CD14-positive monocyte (primary cell): ENCODE results near the gene FGF6. TPM values are rescaled to one million over a fixed set of nuclear protein-coding genes. Genes with fewer than 3 reads are reported as not detected.

ENCODE experiments used
- DNase-seq, 3 donors: peaks; one replicate each; pipeline ENCODE4 v3.0.0-alpha.2; 2011 to 2022
- H2AFZ ChIP-seq: 2 replicates; pipeline ENCODE4 v1.6.0; 2012; ENCODE audit warnings: mild to moderate bottlenecking, low read depth, low read length, inconsistent platforms; ENCODE audit not compliant: insufficient read depth, poor library complexity, severe bottlenecking
- H3K27ac ChIP-seq, 2 donors: 1 replicate in 1 of 2; 2 replicates in 1 of 2; pipeline ENCODE4 v1.5.1; 2012 to 2013; ENCODE audit warnings: low read length in 2 of 2, control low read depth in 1 of 2, inconsistent platforms in 1 of 2, low read depth in 1 of 2, mild to moderate bottlenecking in 1 of 2
- H3K27me3 ChIP-seq, 2 donors: one replicate each; pipeline versions ENCODE4 v1.6.0 to v1.6.1; 2011 to 2013; ENCODE audit warnings: low read length in 2 of 2; ENCODE audit not compliant: control insufficient read depth in 2 of 2, insufficient read depth in 2 of 2
- H3K36me3 ChIP-seq, 2 donors: replicated peaks in 1 of 2; 1 replicate in 1 of 2; 2 replicates in 1 of 2; pipeline versions ENCODE4 v1.5.1 to v1.6.1; 2012 to 2013; ENCODE audit warnings: low read length in 2 of 2, control low read depth in 1 of 2, inconsistent platforms in 1 of 2, mild to moderate bottlenecking in 1 of 2; ENCODE audit not compliant: insufficient read depth in 2 of 2, control insufficient read depth in 1 of 2
- H3K4me1 ChIP-seq, 2 donors: 1 replicate in 1 of 2; 2 replicates in 1 of 2; pipeline versions ENCODE4 v1.5.1 to v1.6.1; 2012 to 2013; ENCODE audit warnings: low read length in 2 of 2, control low read depth in 1 of 2, inconsistent platforms in 1 of 2, mild to moderate bottlenecking in 1 of 2, moderate library complexity in 1 of 2; ENCODE audit not compliant: insufficient read depth in 2 of 2, control insufficient read depth in 1 of 2
- H3K4me2 ChIP-seq: replicated peaks from 2 replicates; pipeline ENCODE3; 2012; ENCODE audit warnings: low read length, moderate library complexity, mild to moderate bottlenecking; ENCODE audit not compliant: poor library complexity, severe bottlenecking; ENCODE audit errors: extremely low read depth
- H3K4me3 ChIP-seq, 3 experiments: fragments of 200-600 bp in 1 of 3; sonication (generic) in 1 of 3; replicated peaks in 1 of 3; 1 replicate in 2 of 3; 2 replicates in 1 of 3; pipeline ENCODE4 v1.5.1; 2011 to 2013; ENCODE audit warnings: low read length in 3 of 3, mild to moderate bottlenecking in 3 of 3, control low read depth in 2 of 3, low read depth in 2 of 3, inconsistent platforms in 1 of 3, moderate library complexity in 1 of 3
- H3K79me2 ChIP-seq: 2 replicates; pipeline ENCODE4 v1.6.0; 2012; ENCODE audit warnings: mild to moderate bottlenecking, control low read depth, inconsistent platforms, low read length, moderate library complexity; ENCODE audit not compliant: insufficient read depth
- H3K9ac ChIP-seq: 2 replicates; pipeline ENCODE4 v1.6.0; 2017; ENCODE audit warnings: low read length, mild to moderate bottlenecking; ENCODE audit not compliant: insufficient read depth, poor library complexity, severe bottlenecking
- H3K9me3 ChIP-seq, 2 donors: replicated peaks in 1 of 2; 1 replicate in 1 of 2; 2 replicates in 1 of 2; pipeline versions ENCODE4 v1.5.1 to v1.6.1; 2012 to 2013; ENCODE audit warnings: low read length in 2 of 2, control low read depth in 1 of 2; ENCODE audit not compliant: control insufficient read depth in 1 of 2, insufficient read depth in 1 of 2
- H4K20me1 ChIP-seq: 2 replicates; pipeline ENCODE4 v1.6.0; 2012; ENCODE audit warnings: mild to moderate bottlenecking, low read length, control low read depth, moderate library complexity; ENCODE audit not compliant: insufficient read depth
- H3K27ac Mint-ChIP-seq, 7 donors: one replicate each; pipeline ENCODE4 v1.8.0; 2020; ENCODE audit warnings: mild to moderate bottlenecking in 7 of 7, mixed read lengths in 7 of 7, moderate library complexity in 6 of 7, inconsistent platforms in 2 of 7
- H3K27me3 Mint-ChIP-seq, 3 donors: one replicate each; pipeline ENCODE4 v1.8.0; 2021 to 2022; ENCODE audit warnings: low read depth in 3 of 3, mild to moderate bottlenecking in 3 of 3, mixed read lengths in 3 of 3, moderate library complexity in 3 of 3, inconsistent platforms in 1 of 3
- H3K36me3 Mint-ChIP-seq, 2 donors: one replicate each; pipeline ENCODE4 v1.8.0; 2020; ENCODE audit warnings: mixed read lengths in 2 of 2, inconsistent platforms in 1 of 2, mild to moderate bottlenecking in 1 of 2
- H3K4me1 Mint-ChIP-seq: one replicate; pipeline ENCODE4 v1.8.0; 2020; ENCODE audit warnings: mild to moderate bottlenecking, mixed read lengths
- H3K4me3 Mint-ChIP-seq, 2 donors: one replicate each; pipeline ENCODE4 v1.8.0; 2020; ENCODE audit warnings: mild to moderate bottlenecking in 2 of 2, mixed read lengths in 2 of 2, moderate library complexity in 1 of 2
- H3K9me3 Mint-ChIP-seq, 7 donors: one replicate each; pipeline ENCODE4 v1.8.0; 2020 to 2022; ENCODE audit warnings: mixed read lengths in 7 of 7, mild to moderate bottlenecking in 6 of 7, moderate library complexity in 6 of 7, inconsistent platforms in 2 of 7
- CTCF ChIP-seq: fragments of 200-600 bp; IDR thresholded peaks from one replicate; pipeline ENCODE4 v1.8.0; 2022; ENCODE audit warnings: antibody characterized with exemption, mild to moderate bottlenecking
- WGBS: methylation state at CpG from one replicate; pipeline ENCODE4 v1.1.5; 2013; ENCODE audit warnings: missing lambda C conversion rate; ENCODE audit not compliant: insufficient coverage; 5-methylcytosine and 5-hydroxymethylcytosine counted together
- intact Hi-C, 2 donors: fragments of 100-400 bp; cut with micrococcal nuclease; formaldehyde crosslinking; loops; one replicate each; pipeline versions ENCODE4 v1.15.0 to v1.15.1; 2023
- polyA plus RNA-seq, 3 donors: library from polyadenylated mRNA; depleted of rRNA in 1 of 3; unstranded in 2 of 3; stranded (reverse) in 1 of 3; fragments of 300-500 nt in 2 of 3; fragments of >200 nt in 1 of 3; fragmentation: Illumina TruSeq in 2 of 3; gene quantifications; 1 replicate in 2 of 3; 2 replicates in 1 of 3; pipeline ENCODE4 v1.2.3, GENCODE V29; 2012 to 2021

FGF6 gene
- polyA plus RNA-seq, 3 donors: not detected

GRCh38 chr12:4482936-4483335, 37.3 kb upstream of the FGF6 start:
- Mint-ChIP-seq H3K27ac (no peak overlapping the region), H3K36me3 (peaks cover 11 to 29% of the 10 kb centered on the region in 2 donors), H3K4me3 (no peak overlapping the region), H3K4me1 (peaks cover 13% of the 10 kb centered on the region), H3K9me3 (peaks cover 16 to 33% (median 25%) of the 10 kb centered on the region in 7 donors), H3K27me3 (peaks cover 16 to 34% (median 21%) of the 10 kb centered on the region in 3 donors)
- H3K4me2 ChIP-seq: no peak overlapping the region
- no peak overlapping the region for H3K9ac ChIP-seq
- H3K79me2 ChIP-seq: no peaks in the 10 kb centered on the region
- H3K27ac ChIP-seq: no peak overlapping the region
- H3K4me3 ChIP-seq: no peak overlapping the region
- peaks cover 3 to 8% of the 10 kb centered on the region in 2 donors for H3K36me3 ChIP-seq
- H3K27me3 ChIP-seq: peaks cover 14 to 19% of the 10 kb centered on the region in 2 donors
- peaks cover 0 to 22% of the 10 kb centered on the region in 2 donors for H3K9me3 ChIP-seq
- H4K20me1 ChIP-seq: no peaks in the 10 kb centered on the region
- intact Hi-C loops: no loop called here
- no peak for DNase-seq
- no peak for TF ChIP-seq CTCF
- WGBS: 90% methylated on average over 2 of the region's 7 CpGs
- no peak overlapping the region for H2AFZ ChIP-seq
- H3K4me1 ChIP-seq: peaks cover 0 to 6% of the 10 kb centered on the region in 2 donors

GRCh38 chr12:4478933-4479332, 33.3 kb upstream of the FGF6 start:
- peaks cover 17 to 39% (median 27%) of the 10 kb centered on the region in 7 donors for H3K9me3 Mint-ChIP-seq

More at GRCh38 chr12:4478933-4479332, 33.3 kb upstream of the FGF6 start:
- peaks cover 38 to 46% of the 10 kb centered on the region in 2 donors for H3K27me3 ChIP-seq
- peaks cover 46 to 62% (median 47%) of the 10 kb centered on the region in 3 donors for H3K27me3 Mint-ChIP-seq
- H3K9ac ChIP-seq: no peak overlapping the region
- H3K27ac ChIP-seq: no peak overlapping the region
- no peaks in the 10 kb centered on the region for H3K36me3 ChIP-seq
- H3K4me3 Mint-ChIP-seq: peak overlapping the region in 1 of 2 donors; percentile 26
- H3K79me2 ChIP-seq: no peaks in the 10 kb centered on the region
- peaks cover 11 to 18% of the 10 kb centered on the region in 2 donors for H3K36me3 Mint-ChIP-seq
- no peak for TF ChIP-seq CTCF
- no peak for DNase-seq
- WGBS: no CpG with 5 or more reads among the region's 3 CpGs
- intact Hi-C loops: no loop called here
- H3K4me1 Mint-ChIP-seq: peaks cover 27% of the 10 kb centered on the region
- no peak overlapping the region for H3K4me2 ChIP-seq
- H3K9me3 ChIP-seq: peaks cover 0 to 22% of the 10 kb centered on the region in 2 donors
- no peak overlapping the region for H3K4me3 ChIP-seq
- H4K20me1 ChIP-seq: no peaks in the 10 kb centered on the region
- peaks cover 14 to 25% of the 10 kb centered on the region in 2 donors for H3K4me1 ChIP-seq
- H2AFZ ChIP-seq: no peak overlapping the region
- H3K27ac Mint-ChIP-seq: no peak overlapping the region
